OCI-LY3 (cell line): ENCODE data around the gene FGGY.

Experiments used
- CTCF ChIP-seq: fragments of 200-600, 300-600 bp; sonication (generic); IDR thresholded peaks from 2 replicates; pipeline ENCODE4 v1.5.1; 2014; ENCODE audit warnings: antibody characterized with exemption, low read length, low read depth
- EZH2phosphoT487 ChIP-seq: fragments of 200-600 bp; shearing (Covaris generic); IDR thresholded peaks from 2 replicates; pipeline ENCODE4 v1.6.1; 2018; ENCODE audit warnings: antibody characterized with exemption, mixed run types, low read depth

- TF ChIP-seq CTCF (no peak), EZH2phosphoT487 (no peak)
These were observed 160.9 kb downstream of the FGGY start for GRCh38 chr1:59457786-59458185.
